Gastrocnemius medialis (tissue), 4 donors: ENCODE measurements around the gene CCDC57.

Experiments
- CTCF ChIP-seq, 5 experiments: fragments of 450-650 bp in 3 of 5; fragments of 200-600 bp in 2 of 5; sonication (generic) in 2 of 5; IDR thresholded peaks in 4 of 5; conservative IDR thresholded peaks in 1 of 5; 1 replicate in 4 of 5; 2 replicates in 1 of 5; pipeline ENCODE4 v1.5.1; 2016 to 2019; ENCODE audit warnings: antibody characterized with exemption in 5 of 5, mild to moderate bottlenecking in 3 of 5, moderate library complexity in 3 of 5
- POLR2A ChIP-seq, 2 donors: fragments of 450-650 bp; IDR thresholded peaks; one replicate each; pipeline ENCODE4 v1.6.1; 2017; ENCODE audit warnings: antibody characterized with exemption in 2 of 2, mild to moderate bottlenecking in 2 of 2, moderate library complexity in 2 of 2

DNA sequence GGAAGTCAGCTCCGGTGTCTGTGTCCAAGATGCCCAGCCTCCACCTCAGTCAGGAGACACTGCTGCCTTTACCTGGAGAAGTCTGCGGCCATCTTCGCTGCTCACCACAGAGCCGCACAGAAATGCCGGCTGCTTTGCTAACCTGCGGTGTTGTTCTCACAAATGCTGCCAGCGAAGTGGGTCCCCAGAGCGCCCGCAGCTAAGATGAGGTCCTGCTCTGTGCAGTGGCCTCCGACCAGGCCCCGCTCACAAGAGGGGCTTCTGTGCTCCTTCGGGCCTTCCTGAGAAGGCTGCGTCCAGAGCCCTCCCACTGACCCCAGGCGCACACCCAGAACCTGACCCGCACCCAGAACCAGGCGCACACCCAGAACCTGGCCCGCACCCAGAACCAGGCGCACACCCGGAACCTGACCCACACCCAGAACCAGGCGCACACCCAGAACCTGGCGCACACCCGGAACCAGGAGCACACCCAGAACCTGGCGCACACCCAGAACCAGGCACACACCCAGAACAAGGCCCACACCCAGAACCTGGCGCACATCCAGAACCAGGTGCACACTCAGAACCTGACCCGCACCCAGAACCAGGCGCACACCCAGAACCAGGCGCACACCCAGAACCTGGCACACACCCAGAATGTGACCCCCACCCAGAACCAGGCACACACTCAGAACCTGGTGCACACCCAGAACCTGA is 63.1 kb downstream of the CCDC57 start:
- TF ChIP-seq CTCF (IDR thresholded peaks at IDR 0.05 in 4 of 5, conservative IDR thresholded peaks at IDR 0.05 in 1 of 5) (no peak), POLR2A (IDR thresholded peaks at IDR 0.05) (no peak)
